Stimulated activated CD4-positive, alpha-beta T cell treated with anti-CD3 and anti-CD28 coated beads, Interleukin-12 subunit alpha, Interleukin-12 subunit beta, amount 100 ng/mL, for 24 hours (primary cell): Measurements from ENCODE around the gene EIF2S3B.
"Not testable (repeated sequence)": the region's sequence is repeated elsewhere in the genome, so short reads cannot be mapped to it uniquely, and the experiment has no call there.

Source experiments
- DNase-seq, 2 experiments: peaks; one replicate each; pipeline ENCODE4 v3.0.0-alpha.2; 2020; ENCODE audit warnings: low read depth in 2 of 2

The EIF2S3B gene

GRCh38 chr12:10505620-10506019 lies at the start of gene EIF2S3B:
TSS of gene EIF2S3B (plus strand) at chr12:10505890. CDS start at chr12:10505903, 13 bp downstream.
- no peak for DNase-seq

DNA sequence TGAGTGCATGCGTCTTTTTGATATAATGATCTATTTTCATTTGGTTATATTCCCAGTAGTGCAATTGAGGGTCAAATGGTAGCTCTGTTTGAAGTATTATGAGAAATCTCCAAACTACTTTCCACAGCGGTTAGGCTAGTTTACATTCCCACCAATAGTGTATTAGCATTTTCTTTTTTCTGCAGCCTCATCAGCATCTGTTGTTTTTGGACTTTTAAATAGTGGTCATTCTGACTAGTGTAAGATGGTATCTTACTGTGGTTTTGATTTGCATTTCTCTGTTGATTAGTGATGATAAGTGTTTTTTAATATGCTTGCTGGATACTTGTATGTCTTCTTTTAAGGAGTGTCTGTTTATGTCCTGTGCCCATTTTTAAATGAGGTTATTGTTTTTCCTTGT lies 48.8 kb upstream of the EIF2S3B start:
- DNase-seq = no peak

DNA sequence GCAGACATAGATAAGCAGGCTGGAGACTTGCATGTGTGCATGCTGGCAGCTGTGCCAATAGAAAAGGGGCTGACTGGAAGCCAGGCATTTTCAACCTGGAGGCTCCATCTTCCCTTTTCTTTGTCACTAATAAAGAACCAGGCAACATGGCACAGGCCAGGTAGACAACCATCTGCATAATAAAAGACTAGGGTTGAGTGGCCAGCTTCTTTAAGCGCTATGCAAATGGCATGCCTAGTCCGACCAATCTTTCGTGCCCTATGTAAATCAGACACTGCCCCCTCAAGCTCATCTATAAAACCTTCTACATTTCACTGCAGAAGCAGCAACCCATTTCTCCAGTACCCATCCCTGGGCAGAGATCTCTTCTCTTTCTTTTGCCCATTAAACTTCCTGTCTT lies 47.9 kb upstream of the EIF2S3B start:
- DNase-seq = no peak

DNA sequence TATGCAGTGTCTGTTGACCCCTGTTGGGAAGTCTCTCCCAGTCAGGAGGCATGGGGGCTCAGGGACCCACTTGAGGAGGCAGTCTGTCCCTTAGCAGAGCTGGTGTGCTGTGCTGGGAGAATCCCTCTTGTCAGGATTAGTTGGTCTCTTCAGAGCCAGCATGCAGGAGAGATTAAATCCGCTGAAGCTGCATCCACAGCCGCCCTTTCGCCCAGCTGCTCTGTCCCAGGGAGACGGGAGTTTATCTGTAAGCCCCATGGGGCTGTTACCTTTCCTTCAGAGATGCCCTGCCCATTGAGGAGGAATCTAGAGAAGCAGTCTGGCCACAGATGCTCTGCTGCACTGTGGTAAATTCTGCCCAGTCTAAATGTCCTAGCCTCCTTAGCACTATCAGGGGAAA lies 39.4 kb upstream of the EIF2S3B start:
- no peak for DNase-seq

GRCh38 chr12:10469701-10470100 lies 36.0 kb upstream of the EIF2S3B start:
- no peak for DNase-seq

- DNase-seq = not testable (repeated sequence)
Observed at GRCh38 chr12:10472808-10473207, 32.9 kb upstream of the EIF2S3B start.

GRCh38 chr12:10481901-10482300 lies 23.8 kb upstream of the EIF2S3B start:
- DNase-seq = not testable (repeated sequence)

GRCh38 chr12:10487328-10487727 lies 18.4 kb upstream of the EIF2S3B start:
- DNase-seq = not testable (repeated sequence)

- DNase-seq = no peak
Observed at GRCh38 chr12:10491766-10492165, 13.9 kb upstream of the EIF2S3B start.

DNA sequence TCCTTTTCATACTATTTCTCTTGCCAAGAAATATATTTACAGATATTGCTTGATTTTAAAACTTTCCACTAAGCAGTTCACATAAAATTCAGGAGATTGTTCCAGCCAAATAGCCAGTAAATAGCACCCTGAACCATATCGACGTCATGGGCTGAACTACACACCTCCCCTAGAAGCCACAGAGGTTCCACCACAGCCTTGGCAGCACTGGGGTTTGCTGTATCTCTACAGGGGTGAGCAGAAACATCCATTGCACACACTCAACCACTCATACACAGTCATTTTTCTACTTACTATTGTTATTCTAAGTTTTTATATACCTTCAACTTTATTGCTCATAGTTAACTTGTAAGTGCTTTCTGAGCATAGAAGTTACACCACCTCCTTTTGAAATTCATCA lies 8.1 kb upstream of the EIF2S3B start:
- no peak for DNase-seq

DNA sequence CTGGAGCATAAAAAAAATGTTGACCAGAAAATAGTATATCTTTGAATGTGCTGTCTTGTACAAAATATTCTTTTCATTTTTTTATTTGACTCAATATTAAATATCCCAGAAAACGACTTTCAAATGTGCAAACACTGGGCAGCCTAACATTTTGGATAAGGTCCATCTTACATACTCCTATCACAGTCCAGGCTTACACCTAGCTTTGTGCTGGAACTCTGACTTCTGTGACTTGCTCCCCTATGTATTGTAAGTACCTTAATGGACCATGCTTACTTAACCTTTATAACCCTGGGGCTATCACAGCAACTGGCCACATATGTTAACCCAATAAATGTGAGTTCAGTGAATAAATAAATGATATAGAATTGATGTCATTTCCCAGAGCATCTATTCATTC lies 7.6 kb upstream of the EIF2S3B start:
- DNase-seq = no peak

DNA sequence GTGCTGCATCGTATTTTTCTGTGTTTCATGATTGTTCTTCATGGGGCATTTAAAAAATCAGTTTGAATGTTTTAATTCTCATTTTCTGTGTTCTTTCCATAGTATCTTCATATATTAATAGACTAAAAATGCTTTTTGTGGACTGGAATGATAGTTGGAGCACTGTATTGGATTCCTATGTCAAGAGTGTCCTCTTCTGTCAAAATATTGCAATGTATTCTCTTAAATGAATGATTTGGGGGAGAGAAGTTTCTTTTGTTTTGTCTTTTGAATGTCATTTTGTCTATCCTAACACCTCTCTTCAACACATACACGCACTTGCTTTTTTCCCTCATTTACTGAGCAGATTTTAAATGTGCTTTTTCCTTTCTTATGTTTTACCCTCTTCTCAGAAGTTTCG lies 4.7 kb upstream of the EIF2S3B start:
- no peak for DNase-seq

- DNase-seq = no peak
Observed at GRCh38 chr12:10503460-10503859, 2.2 kb upstream of the EIF2S3B start.

- no peak for DNase-seq
Observed at GRCh38 chr12:10511756-10512355, 6.2 kb downstream of the EIF2S3B start.

- DNase-seq = no peak
Observed at GRCh38 chr12:10512798-10513197, 7.1 kb downstream of the EIF2S3B start.

DNA sequence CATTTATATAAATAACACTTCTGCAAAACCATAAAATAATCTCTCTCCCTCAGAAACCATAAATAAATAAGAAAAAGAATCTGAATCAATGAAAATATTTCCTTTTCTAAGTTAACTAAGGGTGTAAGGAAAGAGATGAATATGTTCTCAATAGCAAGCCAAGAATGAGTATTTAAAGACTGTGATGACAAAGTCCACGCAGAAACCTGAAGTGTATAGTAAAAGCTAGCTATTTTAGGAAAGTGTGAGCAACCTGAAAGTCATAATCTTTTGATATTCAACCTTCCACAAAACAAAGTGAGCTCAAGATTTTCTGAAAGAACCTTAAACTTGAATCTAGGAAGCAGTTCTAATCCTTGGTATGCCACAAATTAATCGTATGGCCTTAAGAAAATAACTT lies 15.9 kb downstream of the EIF2S3B start:
- DNase-seq = no peak

DNA sequence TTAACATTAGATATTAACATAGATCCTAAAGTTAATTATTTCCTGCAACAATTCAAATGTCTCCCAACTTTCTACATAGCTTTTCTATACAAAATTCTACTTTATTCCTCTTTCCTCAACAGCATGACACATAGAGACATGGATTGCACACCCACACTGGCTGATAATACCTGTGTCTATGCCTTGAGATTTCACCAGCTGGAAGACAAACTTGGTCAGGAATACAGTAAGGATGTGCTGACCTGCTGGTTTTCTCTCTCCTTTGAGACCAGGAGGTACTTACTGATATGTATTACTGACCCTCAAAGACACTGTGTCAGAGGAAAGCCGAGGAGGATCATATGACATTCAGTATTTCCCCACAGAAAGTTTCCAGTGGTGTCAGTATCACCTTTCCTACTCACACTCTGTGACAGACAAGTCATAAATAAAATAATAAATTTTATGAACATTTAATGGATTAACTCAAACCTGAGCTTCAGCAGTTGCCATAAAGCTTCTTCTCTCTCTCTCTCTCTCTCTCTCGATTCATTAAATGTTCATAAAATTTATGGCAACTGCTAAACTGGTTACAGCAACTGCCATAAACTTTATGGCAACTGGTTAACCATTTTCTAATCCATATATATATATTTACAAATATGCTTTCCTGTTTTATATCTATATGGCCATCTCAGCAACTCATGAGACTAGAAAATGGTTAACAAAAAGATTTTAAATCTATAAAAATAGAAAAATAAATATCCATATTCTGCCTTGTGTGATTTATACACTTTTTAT lies 22.7 kb downstream of the EIF2S3B start:
- DNase-seq = no peak

- no peak for DNase-seq
Observed at GRCh38 chr12:10529603-10530002, 23.9 kb downstream of the EIF2S3B start.

DNA sequence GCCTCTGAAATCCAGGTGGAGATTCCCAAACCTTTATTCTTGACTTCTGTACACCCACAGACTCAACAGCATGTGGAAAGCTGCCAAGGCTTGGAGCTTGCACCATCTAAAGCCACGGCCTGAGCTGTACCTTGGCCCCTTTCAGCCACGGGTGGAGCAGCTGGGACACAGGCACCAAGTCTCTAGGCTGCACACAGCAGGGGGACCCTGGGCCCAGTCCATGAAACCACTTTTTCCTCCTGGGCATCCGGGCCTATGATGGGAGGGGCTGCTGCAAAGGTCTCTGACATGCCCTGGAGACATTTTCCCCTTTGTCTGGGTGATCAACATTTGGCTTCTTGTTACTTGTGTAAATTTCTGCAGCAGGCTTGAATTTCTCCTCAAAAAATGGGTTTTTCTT lies 32.0 kb downstream of the EIF2S3B start:
- no peak for DNase-seq

DNA sequence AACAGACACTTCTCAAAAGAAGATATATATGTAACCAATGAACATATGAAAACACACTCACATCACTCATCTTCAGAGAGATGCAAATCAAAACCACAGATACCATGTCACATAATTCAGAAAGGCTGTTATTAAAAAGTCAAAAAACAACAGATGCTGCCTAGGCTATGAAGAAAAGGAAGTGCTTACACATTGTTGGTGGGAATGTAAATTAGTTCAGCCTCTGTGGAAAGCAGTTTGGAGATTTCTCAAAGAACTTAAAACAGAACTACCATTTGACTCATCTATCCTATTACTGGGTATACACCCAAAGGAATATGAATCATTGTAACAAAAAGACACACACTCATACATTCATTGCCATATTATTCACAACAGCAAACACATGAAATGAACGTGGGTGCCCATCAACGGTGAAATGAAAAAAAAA lies 35.1 kb downstream of the EIF2S3B start:
- no peak for DNase-seq

DNA sequence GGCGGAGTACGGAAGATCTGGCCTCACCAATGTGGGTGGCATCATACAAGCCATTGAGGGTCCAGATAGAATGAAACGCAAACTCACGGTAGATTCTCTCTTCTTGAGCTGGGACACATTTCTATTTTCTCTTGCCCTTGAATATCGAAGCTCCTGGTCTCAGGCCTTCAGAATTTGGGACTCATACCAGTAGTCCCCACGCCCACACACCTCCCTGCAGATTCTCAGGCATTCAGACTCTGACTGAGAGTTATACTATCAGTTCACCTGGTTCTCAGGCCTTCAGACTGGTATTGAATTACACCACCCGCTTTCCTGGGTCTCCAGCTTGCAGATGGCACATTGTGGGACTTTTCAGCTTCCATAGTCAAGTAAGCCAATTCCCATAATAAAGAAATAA lies 37.8 kb downstream of the EIF2S3B start:
- DNase-seq = no peak

DNA sequence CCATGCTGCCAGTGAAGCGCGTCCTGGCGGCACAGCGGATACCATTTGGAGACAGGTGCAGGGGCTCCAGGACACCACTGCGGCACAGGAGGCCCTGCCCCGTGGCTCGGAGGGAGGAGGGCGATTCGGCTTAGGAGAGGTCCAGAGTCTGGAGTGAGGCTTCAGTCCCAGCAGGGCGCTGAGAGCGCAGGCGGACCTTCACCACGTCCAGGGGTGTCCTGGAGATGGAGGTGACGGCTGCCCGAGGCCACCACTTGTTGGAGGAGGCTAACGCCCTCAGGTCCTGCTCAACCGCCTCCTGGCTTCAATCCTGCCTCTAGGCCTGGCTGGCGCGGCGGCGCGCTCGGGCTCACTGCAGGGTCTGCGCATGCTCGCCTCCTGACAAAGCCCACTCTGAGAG lies 45.7 kb downstream of the EIF2S3B start:
- DNase-seq = no peak

GRCh38 chr12:10553148-10553547 lies 47.5 kb downstream of the EIF2S3B start:
- DNase-seq = no peak
